KMS-11 (cell line): ENCODE results near the gene NSMCE3.

Experiments
- H2AFZ ChIP-seq: fragments of 200-600 bp; sonication (generic); 2 replicates; pipeline ENCODE4 v1.6.1; 2016; ENCODE audit warnings: antibody characterized with exemption, mixed run types, low read depth
- H3K27ac ChIP-seq: fragments of 200-600 bp; sonication (generic); 2 replicates; pipeline ENCODE4 v1.6.1; 2016; ENCODE audit warnings: mild to moderate bottlenecking, mixed run types
- H3K27me3 ChIP-seq: fragments of 200-600 bp; sonication (generic); 2 replicates; pipeline ENCODE4 v1.6.1; 2017; ENCODE audit warnings: mild to moderate bottlenecking, low read depth, mixed run types, moderate library complexity; ENCODE audit not compliant: insufficient read depth
- H3K36me3 ChIP-seq: fragments of 200-600 bp; sonication (generic); 2 replicates; pipeline ENCODE4 v1.6.1; 2017; ENCODE audit warnings: mild to moderate bottlenecking, mixed run types; ENCODE audit not compliant: insufficient read depth
- H3K4me1 ChIP-seq: fragments of 200-600 bp; sonication (generic); 2 replicates; pipeline ENCODE4 v1.6.1; 2016; ENCODE audit warnings: mild to moderate bottlenecking, low read depth, mixed run types; ENCODE audit not compliant: poor library complexity, severe bottlenecking
- H3K4me2 ChIP-seq: fragments of 200-600 bp; sonication (generic); 2 replicates; pipeline ENCODE4 v1.7.0; 2016; ENCODE audit warnings: mild to moderate bottlenecking, mixed run types
- H3K4me3 ChIP-seq: fragments of 200-600 bp; sonication (generic); IDR thresholded peaks from 2 replicates; pipeline ENCODE4 v1.6.1; 2017; ENCODE audit warnings: low read depth, low read length, mixed read lengths; ENCODE audit not compliant: insufficient read depth
- H3K79me2 ChIP-seq: fragments of 200-600 bp; sonication (generic); 2 replicates; pipeline ENCODE4 v1.6.1; 2016; ENCODE audit warnings: low read depth, mixed run types; ENCODE audit not compliant: insufficient read depth
- H3K9ac ChIP-seq: fragments of 200-600 bp; sonication (generic); 2 replicates; pipeline ENCODE4 v1.6.1; 2016; ENCODE audit warnings: mild to moderate bottlenecking, mixed run types
- H4K20me1 ChIP-seq: fragments of 200-600 bp; sonication (generic); 2 replicates; pipeline ENCODE4 v1.6.1; 2016; ENCODE audit warnings: mild to moderate bottlenecking, mixed run types; ENCODE audit not compliant: insufficient read depth
- TF ChIP-seq, protein P1 (sequence below): fragments of 200-600 bp; sonication (generic); conservative IDR thresholded peaks from 2 replicates; pipeline ENCODE4 v1.6.1; 2017; ENCODE audit warnings: low read depth, mild to moderate bottlenecking, antibody characterized with exemption, low read length, moderate library complexity, mixed read lengths

The NSMCE3 gene

DNA sequence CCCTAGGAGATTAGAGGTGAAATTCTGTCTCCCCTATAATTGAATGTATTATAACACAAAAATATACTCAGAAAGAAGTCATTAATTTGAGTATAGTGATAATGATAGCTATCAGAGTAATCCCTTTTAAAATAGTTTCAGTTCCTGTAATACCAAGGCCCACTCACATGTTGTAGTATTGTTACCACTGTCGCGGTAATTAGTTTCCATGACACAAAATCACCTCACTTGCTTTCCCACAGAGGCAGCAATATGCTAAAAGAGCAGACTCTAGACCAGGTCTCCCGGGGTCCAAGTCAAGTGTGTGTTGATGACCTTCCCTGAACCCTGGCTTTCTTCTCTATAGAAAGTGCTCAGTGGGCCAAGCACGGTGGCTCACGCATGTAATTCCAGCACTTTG lies 39.5 kb upstream of the NSMCE3 start:
- no peaks in the 10 kb centered on the region for H3K27me3 ChIP-seq
- H3K79me2 ChIP-seq: no peaks in the 10 kb centered on the region
- TF ChIP-seq, protein P1, sequence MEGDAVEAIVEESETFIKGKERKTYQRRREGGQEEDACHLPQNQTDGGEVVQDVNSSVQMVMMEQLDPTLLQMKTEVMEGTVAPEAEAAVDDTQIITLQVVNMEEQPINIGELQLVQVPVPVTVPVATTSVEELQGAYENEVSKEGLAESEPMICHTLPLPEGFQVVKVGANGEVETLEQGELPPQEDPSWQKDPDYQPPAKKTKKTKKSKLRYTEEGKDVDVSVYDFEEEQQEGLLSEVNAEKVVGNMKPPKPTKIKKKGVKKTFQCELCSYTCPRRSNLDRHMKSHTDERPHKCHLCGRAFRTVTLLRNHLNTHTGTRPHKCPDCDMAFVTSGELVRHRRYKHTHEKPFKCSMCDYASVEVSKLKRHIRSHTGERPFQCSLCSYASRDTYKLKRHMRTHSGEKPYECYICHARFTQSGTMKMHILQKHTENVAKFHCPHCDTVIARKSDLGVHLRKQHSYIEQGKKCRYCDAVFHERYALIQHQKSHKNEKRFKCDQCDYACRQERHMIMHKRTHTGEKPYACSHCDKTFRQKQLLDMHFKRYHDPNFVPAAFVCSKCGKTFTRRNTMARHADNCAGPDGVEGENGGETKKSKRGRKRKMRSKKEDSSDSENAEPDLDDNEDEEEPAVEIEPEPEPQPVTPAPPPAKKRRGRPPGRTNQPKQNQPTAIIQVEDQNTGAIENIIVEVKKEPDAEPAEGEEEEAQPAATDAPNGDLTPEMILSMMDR: no peak
- H3K27ac ChIP-seq: no peak overlapping the region
- no peak overlapping the region for H3K4me2 ChIP-seq
- H3K36me3 ChIP-seq: no peaks in the 10 kb centered on the region
- H3K4me1 ChIP-seq: no peaks in the 10 kb centered on the region
- no peak overlapping the region for H3K9ac ChIP-seq
- H2AFZ ChIP-seq: no peak overlapping the region
- no peak overlapping the region for H3K4me3 ChIP-seq
- H4K20me1 ChIP-seq: no peaks in the 10 kb centered on the region

DNA sequence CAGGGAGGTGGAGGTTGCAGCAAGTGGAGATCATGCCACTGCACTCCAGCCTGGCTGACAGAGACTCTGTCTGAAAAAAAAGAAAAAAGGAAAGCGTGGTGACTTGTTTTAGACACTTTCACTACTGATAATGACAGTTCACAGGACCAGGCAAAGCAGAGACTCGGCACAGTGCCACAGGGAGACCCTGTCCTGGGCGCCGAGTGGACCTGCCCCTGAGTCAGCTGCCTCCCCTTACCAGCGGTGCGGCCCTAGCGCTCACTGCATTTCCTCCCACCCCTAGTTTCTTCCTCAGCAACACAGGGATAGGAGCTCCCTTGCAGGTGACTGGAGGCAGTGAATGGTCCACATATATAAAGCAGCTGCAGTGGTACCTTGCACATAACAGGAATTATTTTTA lies 38.7 kb upstream of the NSMCE3 start:
- Histone ChIP-seq H3K27me3 (no peaks in the 10 kb centered on the region), H3K79me2 (no peaks in the 10 kb centered on the region), H2AFZ (no peak overlapping the region), H3K9ac (no peak overlapping the region), H3K4me1 (no peaks in the 10 kb centered on the region), H4K20me1 (no peaks in the 10 kb centered on the region), H3K4me3 (no peak overlapping the region), H3K27ac (no peak overlapping the region), H3K4me2 (no peak overlapping the region), H3K36me3 (no peaks in the 10 kb centered on the region)
- TF ChIP-seq, protein P1: no peak

DNA sequence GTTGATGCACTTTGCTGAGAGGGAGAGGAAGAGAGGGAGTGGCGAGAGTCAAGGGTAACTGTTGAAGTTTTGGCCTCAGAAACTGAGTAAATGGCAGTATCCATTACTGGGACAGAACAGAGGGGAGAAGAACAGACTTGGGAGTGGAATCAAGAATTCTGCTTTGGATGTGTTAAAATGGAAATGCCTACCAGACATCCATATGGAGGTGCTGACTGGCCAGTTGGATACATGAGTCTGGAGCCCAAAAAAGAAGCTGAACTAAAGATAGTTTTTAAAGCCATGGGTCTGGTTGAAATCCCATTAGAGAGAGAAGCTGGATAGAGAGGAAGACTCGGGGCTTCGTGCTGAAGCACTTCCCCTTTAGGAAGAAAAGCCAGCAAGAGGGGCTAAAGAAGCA lies 35.9 kb upstream of the NSMCE3 start:
- no peaks in the 10 kb centered on the region for H3K36me3 ChIP-seq
- H3K9ac ChIP-seq: no peak overlapping the region
- no peak overlapping the region for H2AFZ ChIP-seq
- no peaks in the 10 kb centered on the region for H3K27me3 ChIP-seq
- H4K20me1 ChIP-seq: no peaks in the 10 kb centered on the region
- no peak overlapping the region for H3K4me2 ChIP-seq
- TF ChIP-seq, protein P1: no peak
- no peak overlapping the region for H3K4me3 ChIP-seq
- no peaks in the 10 kb centered on the region for H3K79me2 ChIP-seq
- H3K4me1 ChIP-seq: no peaks in the 10 kb centered on the region
- no peak overlapping the region for H3K27ac ChIP-seq

DNA sequence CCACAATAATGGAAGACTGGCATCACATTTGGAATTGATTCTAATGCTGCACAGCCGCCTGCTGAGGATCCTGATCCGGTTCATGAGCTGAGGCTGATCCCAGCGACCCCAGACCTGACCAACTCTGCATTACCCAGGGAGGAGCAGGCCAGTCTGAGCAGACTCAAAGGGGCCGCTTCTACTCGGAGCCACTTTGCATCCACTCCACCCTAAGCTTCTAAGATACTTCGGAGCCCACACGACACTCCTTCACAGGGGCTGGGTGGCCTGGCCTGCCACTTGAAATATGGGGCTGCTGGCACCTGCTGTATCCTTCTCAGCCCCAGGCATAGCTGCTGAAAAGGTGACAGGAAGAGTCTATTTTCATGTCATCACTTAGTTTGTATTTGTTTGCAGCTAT lies 33.2 kb upstream of the NSMCE3 start:
- H3K9ac ChIP-seq: no peak overlapping the region
- no peaks in the 10 kb centered on the region for H4K20me1 ChIP-seq
- H3K4me1 ChIP-seq: no peaks in the 10 kb centered on the region
- no peaks in the 10 kb centered on the region for H3K27me3 ChIP-seq
- TF ChIP-seq, protein P1: no peak
- no peak overlapping the region for H3K27ac ChIP-seq
- H3K79me2 ChIP-seq: no peaks in the 10 kb centered on the region
- no peak overlapping the region for H3K4me2 ChIP-seq
- H3K4me3 ChIP-seq: no peak overlapping the region
- no peak overlapping the region for H2AFZ ChIP-seq
- H3K36me3 ChIP-seq: no peaks in the 10 kb centered on the region

DNA sequence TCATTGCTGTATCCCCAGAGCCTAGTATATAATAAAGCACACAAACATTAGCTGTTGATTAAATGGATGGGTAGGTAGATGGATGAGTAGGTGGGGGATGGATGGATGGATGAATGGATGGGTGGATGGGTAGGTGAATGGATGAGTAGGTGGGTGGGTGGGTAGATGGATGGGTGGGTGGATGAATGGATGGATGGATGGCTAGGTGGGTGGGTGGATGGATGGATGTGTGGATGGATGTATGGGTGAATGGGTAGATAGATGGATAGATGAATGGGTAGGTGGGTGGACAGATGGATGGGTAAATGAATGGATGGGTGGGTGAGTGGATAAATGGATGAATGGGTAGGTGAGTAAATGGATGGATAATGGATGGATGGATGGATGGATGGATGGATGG lies 30.2 kb upstream of the NSMCE3 start:
- Histone ChIP-seq H3K9ac (no peak overlapping the region), H3K36me3 (no peaks in the 10 kb centered on the region), H3K4me3 (no peak overlapping the region), H2AFZ (no peak overlapping the region), H4K20me1 (no peaks in the 10 kb centered on the region), H3K27me3 (no peaks in the 10 kb centered on the region), H3K4me2 (no peak overlapping the region), H3K4me1 (no peaks in the 10 kb centered on the region), H3K79me2 (no peaks in the 10 kb centered on the region), H3K27ac (no peak overlapping the region)
- TF ChIP-seq, protein P1: no peak
